Epithelial cell of proximal tubule (primary cell): ENCODE measurements around the gene TBC1D16. TPM values are rescaled to one million over a fixed set of nuclear protein-coding genes. Genes with fewer than 3 reads are reported as not detected.
"Not testable (repeated sequence)": the region's sequence is repeated elsewhere in the genome, so short reads cannot be mapped to it uniquely, and the experiment has no call there.

Source experiments
- DNase-seq: peaks from one replicate; pipeline ENCODE4 v3.0.0-alpha.2; 2011; ENCODE audit warnings: low read depth
- H3K4me3 ChIP-seq: 2 replicates; pipeline ENCODE4 v1.5.1; 2011; ENCODE audit warnings: low read depth, mild to moderate bottlenecking, low read length
- CTCF ChIP-seq: conservative IDR thresholded peaks from 2 replicates; pipeline ENCODE4 v1.5.1; 2012; ENCODE audit warnings: low read depth, mild to moderate bottlenecking, low read length
- total RNA-seq: library from RNA; depleted of rRNA; stranded (reverse); fragments of >200 nt; gene quantifications from 2 replicates; pipeline ENCODE4 v1.2.3, GENCODE V29; 2015

The TBC1D16 gene
- total RNA-seq, 1 donor from 2014 or later, result 19.9 TPM

DNA sequence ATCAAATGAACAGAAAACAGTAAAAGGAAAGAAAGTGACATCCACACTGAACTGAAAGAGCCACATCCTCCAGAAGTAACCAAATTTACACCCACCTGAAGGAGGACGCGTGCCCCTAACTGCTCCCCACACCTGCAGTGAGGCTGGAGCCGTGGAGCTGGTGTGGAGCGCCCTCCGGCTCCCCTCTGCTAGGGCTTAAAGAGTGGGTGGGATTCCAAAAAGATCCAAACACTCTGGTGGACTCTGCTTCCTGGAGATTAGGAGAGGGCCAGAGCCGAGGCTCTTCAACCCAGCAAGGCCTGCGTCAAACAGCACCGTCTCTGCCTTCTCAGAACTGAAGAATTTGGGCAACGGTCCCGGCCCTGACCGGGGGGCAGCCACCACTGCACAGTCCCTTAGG lies 16.0 kb upstream of the TBC1D16 start:
- DNase-seq, result no peak
- TF ChIP-seq CTCF, result no peak
- no peak overlapping the region for H3K4me3 ChIP-seq

- H3K4me3 ChIP-seq, result no peak overlapping the region
- no peak for TF ChIP-seq CTCF
- DNase-seq, result no peak
Observed at GRCh38 chr17:80050706-80051105, 15.0 kb upstream of the TBC1D16 start.

DNA sequence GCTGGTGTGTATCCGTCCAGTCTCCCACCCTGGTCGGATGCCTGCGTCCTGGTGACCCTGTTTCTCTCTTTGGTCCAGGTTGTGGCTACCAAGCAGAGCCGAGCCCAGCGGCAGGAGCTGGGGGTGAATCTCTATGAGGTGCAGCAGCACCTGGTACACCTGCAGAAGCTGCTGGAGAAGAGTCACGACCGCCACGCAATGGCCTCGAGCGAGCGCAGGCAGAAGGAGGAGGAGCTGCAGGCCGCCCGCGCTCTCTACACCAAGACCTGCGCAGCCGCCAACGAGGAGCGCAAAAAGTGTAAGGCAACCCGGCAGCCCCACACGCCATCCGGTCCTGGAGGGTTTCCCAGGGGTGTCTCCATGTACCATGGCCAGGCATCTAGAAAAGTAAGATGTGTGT lies 14.3 kb upstream of the TBC1D16 start:
- H3K4me3 ChIP-seq, result no peak overlapping the region
- DNase-seq, result no peak
- no peak for TF ChIP-seq CTCF

DNA sequence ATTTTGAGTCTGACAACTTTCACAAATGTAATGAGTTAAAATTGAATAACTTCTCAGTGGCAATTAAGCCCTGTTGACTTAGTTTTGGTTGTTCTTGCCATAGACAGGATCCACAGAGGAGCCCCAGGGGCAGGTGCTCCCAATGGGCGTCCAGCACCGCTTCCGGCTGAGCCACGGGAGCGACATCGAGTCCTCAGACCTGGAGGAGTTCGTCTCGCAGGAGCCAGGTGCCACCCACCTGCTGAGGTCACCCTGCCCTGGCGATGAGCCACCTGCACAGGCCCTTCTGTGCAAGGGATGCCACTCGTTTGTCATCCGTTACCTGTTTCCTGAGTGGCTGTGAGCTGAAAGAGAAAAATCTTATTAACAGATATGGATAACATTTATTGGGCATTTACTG lies 11.5 kb upstream of the TBC1D16 start:
- DNase-seq, result no peak
- H3K4me3 ChIP-seq, result no peak overlapping the region
- no peak for TF ChIP-seq CTCF

DNA sequence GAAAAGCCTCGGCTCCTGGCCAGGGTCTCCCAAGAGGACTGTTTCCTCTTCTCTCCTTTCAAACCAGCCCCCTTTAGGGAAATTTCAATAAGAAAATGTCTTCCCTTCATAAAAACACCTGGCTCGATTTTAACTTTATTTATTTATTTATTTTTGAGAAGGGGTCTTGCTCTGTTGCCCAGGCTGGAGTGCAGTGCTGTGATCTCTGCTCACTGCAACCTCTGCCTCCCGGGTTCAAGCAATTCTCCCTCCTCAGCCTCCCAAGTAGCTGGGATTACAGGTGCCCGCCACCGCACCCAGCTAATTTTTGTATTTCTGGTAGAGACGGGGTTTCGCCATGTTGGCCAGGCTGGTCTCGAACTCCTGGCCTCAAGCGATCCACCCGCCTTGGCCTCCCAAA lies 11.0 kb upstream of the TBC1D16 start:
- not testable (repeated sequence) for H3K4me3 ChIP-seq, DNase-seq

DNA sequence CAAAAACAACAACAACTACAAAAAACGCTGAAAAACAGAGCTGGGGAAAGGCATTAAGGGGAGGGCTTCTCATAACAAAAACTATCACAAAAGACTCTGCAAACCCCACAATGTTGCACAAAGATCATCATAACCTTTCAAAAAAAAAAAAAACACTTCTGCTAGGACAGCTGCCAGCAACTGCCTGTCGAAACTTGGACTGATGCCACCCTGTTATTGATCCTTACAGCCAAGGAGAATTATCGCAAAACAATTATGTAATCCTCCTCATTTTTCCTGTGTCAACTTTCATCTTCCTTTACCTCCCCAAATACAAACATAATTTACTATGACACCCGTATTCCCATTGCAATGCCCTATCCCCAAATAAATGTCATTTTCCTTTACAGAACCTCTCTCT lies 10.0 kb upstream of the TBC1D16 start:
- DNase-seq, result no peak
- no peak for TF ChIP-seq CTCF
- no peak overlapping the region for H3K4me3 ChIP-seq

DNA sequence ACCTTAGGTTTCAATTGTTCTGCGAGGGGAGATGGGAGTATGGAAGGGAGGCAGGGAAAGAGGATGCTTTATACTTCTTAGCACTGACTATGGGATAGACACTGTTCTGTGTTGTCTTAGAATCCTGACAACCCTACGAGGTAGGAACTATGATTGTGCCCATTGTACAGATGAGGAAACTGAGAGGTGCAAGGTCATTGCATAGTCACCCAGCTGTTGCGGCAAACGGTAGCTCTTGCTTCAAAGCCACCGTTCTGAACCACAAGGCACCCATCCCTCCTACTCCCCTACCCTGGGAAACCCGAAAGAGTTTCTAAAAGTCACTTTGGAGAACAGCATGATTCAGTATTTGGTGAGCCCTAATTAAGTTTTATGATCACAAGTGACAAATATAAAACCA lies 8.3 kb upstream of the TBC1D16 start:
- DNase-seq, result no peak
- no peak overlapping the region for H3K4me3 ChIP-seq
- TF ChIP-seq CTCF, result no peak
